Measurements from ENCODE around the gene LLGL2.
"Not testable (repeated sequence)": the region's sequence is repeated elsewhere in the genome, so short reads cannot be mapped to it uniquely, and the experiment has no call there.

Gene LLGL2

GRCh38 chr17:75524970-75525805 is at the start of gene LLGL2:
Gene LLGL2, plus strand, starts transcription at chr17:75525697. Its CDS starts 17,730 bp downstream, at chr17:75543427.
- TF ChIP-seq, protein P1, sequence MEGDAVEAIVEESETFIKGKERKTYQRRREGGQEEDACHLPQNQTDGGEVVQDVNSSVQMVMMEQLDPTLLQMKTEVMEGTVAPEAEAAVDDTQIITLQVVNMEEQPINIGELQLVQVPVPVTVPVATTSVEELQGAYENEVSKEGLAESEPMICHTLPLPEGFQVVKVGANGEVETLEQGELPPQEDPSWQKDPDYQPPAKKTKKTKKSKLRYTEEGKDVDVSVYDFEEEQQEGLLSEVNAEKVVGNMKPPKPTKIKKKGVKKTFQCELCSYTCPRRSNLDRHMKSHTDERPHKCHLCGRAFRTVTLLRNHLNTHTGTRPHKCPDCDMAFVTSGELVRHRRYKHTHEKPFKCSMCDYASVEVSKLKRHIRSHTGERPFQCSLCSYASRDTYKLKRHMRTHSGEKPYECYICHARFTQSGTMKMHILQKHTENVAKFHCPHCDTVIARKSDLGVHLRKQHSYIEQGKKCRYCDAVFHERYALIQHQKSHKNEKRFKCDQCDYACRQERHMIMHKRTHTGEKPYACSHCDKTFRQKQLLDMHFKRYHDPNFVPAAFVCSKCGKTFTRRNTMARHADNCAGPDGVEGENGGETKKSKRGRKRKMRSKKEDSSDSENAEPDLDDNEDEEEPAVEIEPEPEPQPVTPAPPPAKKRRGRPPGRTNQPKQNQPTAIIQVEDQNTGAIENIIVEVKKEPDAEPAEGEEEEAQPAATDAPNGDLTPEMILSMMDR (IDR thresholded peaks at IDR 0.05; ENCODE audit: low read depth, low read length), result no peak
- H3K4me3 ChIP-seq (ENCODE audit: low read depth, low read length), result peak within 1 kb of the TSS; percentile 41

- TF ChIP-seq, protein P1 (IDR thresholded peaks at IDR 0.05; ENCODE audit: low read depth, low read length), result no peak
- H3K4me3 ChIP-seq (ENCODE audit: low read depth, low read length), result no peak overlapping the region
Measured at GRCh38 chr17:75475851-75476250, 49.6 kb upstream of the LLGL2 start.

- H3K4me3 ChIP-seq (ENCODE audit: low read depth, low read length), result no peak overlapping the region
- TF ChIP-seq, protein P1 (IDR thresholded peaks at IDR 0.05; ENCODE audit: low read depth, low read length), result no peak
Measured at GRCh38 chr17:75476271-75476671, 49.2 kb upstream of the LLGL2 start.

- TF ChIP-seq, protein P1 (IDR thresholded peaks at IDR 0.05; ENCODE audit: low read depth, low read length), result no peak
Measured at GRCh38 chr17:75476752-75477489, 48.6 kb upstream of the LLGL2 start.

DNA sequence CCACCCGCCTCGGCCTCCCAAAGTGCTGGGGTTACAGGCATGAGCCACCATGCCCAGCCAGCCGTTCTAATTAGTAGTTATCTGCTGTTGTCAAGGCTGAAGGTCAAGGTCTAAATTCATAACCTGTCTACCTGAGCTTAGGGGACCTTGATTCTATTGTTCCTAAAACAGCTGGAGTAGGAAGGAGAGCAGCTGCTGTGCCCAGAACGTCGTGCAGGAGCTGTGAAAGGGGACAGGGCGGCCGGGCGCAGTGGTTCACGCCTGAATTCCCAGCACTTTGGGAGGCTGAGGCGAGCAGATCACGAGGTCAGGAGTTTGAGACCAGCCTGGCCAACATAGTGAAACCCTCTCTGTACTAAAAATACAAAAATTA is 48.0 kb upstream of the LLGL2 start:
- H3K4me3 ChIP-seq (ENCODE audit: low read depth, low read length), result not testable (repeated sequence)

More at GRCh38 chr17:75476752-75477489, 48.6 kb upstream of the LLGL2 start:
- H3K4me3 ChIP-seq (ENCODE audit: low read depth, low read length), result no peak overlapping the region

DNA sequence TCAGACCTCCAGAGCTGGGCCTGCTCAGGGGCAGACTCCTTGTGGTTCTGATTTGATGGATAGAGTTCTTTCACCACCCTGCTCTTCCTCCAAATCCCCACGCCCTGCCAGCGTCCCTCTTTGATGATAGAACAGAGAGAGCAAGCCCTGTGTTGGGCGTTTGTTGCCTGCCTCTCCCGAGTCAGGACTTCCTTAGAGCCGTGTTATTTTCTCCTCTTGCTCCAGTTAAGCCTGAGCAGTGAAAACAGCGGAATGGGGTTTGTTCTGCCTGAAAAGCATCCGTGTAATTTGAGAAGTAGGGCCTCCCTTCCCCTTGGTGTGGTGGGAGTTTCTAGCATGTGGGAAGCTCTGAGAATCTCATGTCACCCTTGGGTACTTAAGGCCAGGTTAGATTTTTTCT is 47.0 kb upstream of the LLGL2 start:
- H3K4me3 ChIP-seq (ENCODE audit: low read depth, low read length), result no peak overlapping the region
- TF ChIP-seq, protein P1 (IDR thresholded peaks at IDR 0.05; ENCODE audit: low read depth, low read length), result no peak

DNA sequence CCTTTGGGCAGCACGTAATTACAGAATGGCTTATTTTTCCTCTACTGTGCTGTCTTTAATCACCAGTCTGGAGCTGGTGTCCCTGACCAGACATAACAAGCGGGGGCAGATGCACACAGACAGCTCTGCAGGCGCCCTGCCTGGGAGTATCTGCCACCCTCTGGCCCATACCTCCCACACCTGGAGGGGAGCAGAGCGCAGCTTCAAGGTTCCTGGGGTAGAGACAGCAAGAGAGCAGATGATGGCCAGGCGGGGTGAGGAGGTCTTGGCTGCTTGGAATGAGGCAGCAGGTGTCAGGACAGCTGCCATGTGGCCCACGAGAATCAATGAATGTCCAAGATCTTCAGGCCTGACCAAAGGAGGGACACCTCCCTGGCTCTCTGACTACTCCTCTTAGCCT is 45.2 kb upstream of the LLGL2 start:
- H3K4me3 ChIP-seq (ENCODE audit: low read depth, low read length), result no peak overlapping the region
- TF ChIP-seq, protein P1 (IDR thresholded peaks at IDR 0.05; ENCODE audit: low read depth, low read length), result no peak

Measured in WI38 (cell line).